Stimulated activated CD4-positive, alpha-beta T cell treated with anti-CD3 and anti-CD28 coated beads, Interleukin-2, amount 100 ng/mL, for 4 hours (primary cell): ENCODE data around the gene AAR2.

ENCODE experiments used
- DNase-seq: peaks from one replicate; pipeline ENCODE4 v3.0.0-alpha.2; 2020; ENCODE audit warnings: low read depth

AAR2 gene, protein sequence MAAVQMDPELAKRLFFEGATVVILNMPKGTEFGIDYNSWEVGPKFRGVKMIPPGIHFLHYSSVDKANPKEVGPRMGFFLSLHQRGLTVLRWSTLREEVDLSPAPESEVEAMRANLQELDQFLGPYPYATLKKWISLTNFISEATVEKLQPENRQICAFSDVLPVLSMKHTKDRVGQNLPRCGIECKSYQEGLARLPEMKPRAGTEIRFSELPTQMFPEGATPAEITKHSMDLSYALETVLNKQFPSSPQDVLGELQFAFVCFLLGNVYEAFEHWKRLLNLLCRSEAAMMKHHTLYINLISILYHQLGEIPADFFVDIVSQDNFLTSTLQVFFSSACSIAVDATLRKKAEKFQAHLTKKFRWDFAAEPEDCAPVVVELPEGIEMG

DNA sequence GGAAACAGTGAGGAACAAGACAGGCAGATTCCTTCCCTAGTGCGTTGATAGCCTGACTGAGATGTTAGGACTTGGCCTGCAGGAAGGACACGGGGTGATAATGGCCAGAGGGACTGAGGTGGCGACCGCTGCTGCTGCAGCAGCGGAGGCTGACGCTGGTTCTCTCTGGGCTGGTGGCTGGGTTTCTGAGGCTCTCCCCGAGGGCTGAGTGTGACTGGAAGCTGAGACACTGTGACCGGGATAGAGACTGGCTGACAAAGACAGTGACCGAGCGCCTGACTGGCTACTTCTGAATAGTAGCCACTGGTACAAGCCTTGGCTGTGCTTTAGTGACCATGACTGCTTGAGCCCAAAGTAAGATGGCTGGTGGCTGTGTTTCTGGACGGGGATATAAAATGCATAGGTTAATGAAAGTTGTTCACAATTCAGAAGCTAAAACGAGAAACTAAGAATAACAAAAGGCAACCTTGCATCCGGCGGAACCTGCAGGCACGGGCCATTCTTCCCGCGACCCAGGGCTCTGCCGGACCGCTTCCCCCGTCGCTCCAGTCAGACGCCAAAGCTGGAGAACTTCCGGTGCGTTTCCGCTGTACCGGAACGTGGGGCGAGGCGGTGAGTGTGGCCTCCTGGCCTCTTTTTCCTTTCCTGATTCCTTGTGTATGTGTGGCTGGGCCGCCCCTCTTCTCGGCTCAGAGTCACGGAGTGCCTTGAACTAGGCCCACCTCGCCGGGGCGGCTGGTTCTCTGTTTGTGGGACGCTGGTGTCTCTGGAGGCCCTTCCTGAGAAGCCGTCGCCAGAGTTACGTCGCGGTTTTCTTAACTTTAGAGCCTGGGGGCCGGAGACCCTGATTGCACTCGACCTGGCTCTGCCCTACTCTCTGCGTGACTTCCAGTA is at the start of gene AAR2:
TSS of gene AAR2 (plus strand) at position 587 of the 894 bp plus-strand sequence. CDS start 3,391 bp downstream, outside the sequence.
- peak; percentile 62 for DNase-seq

DNA sequence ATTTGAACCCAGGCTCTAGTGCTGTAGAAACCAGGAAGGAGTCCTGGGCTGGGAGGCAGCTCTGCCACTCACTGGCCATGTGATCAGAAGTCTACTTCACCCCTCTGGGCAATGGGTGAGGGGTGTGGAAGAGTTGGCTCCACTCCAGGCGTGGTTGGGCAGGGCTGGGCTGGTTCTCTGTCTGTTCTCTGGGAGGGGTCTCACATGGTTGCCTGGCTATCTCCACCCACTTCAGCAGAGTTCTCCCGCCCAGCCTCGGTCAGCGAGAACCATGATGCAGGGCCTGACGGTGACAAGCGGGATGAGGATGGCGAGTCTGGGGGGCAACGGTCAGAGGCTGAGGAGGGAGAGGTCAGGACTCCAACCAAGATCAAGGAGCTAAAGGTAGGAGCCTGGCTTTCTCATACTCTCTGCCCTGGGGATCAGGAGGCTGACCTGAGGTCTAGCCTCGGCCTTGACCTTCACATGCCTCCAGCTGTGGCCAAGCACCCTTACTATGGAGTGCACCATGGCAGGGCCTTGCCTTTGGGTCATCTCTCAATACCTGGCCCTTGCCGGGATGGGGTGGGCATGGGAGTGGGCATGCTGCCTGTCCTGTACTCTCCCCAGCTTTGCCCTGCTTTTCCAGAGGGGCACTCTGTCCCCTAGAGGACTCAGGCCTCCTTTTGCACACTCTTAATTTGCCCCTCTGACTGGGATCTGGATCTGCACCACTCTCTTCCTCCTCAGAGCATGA is 42.1 kb upstream of the AAR2 start:
- no peak for DNase-seq

DNA sequence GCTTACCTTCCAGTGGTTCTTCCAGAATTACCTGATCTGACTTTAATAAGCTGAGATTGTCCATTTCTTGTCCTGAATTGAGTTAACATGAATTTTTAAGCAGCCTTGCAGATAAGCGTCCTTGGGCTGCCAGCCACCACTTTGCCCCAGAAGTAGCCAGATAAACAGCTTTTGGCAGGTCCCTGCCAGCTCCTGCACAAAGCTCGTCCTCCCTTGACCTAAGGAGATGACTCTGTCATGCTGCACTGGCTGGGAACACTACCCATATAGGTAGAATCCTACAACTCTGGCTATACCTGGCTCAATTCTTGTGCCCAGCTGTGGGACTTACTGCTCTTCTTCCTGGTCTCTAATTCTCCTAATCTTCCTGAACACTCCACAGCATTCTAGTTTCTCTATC is 39.6 kb upstream of the AAR2 start:
- DNase-seq = no peak

DNA sequence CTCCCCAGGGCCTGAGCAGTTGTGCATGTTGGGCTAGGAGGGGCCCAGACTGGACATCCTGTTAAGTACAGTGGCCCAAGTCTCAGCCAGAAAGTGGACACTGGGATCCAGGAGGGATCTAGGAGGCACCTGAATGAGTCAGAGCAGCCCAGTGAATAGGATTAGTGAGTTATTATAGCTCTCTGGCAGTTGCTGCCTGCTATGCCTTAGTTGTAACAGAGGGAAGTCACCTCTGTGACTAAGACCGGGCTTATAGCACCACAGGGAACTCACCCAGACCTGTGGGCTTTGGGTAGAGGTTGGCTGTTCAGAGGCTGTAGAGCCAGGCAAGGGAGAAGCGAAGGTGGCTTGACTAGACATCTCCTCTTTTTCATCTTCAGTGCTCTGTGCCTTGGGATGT is 39.0 kb upstream of the AAR2 start:
- no peak for DNase-seq

DNA sequence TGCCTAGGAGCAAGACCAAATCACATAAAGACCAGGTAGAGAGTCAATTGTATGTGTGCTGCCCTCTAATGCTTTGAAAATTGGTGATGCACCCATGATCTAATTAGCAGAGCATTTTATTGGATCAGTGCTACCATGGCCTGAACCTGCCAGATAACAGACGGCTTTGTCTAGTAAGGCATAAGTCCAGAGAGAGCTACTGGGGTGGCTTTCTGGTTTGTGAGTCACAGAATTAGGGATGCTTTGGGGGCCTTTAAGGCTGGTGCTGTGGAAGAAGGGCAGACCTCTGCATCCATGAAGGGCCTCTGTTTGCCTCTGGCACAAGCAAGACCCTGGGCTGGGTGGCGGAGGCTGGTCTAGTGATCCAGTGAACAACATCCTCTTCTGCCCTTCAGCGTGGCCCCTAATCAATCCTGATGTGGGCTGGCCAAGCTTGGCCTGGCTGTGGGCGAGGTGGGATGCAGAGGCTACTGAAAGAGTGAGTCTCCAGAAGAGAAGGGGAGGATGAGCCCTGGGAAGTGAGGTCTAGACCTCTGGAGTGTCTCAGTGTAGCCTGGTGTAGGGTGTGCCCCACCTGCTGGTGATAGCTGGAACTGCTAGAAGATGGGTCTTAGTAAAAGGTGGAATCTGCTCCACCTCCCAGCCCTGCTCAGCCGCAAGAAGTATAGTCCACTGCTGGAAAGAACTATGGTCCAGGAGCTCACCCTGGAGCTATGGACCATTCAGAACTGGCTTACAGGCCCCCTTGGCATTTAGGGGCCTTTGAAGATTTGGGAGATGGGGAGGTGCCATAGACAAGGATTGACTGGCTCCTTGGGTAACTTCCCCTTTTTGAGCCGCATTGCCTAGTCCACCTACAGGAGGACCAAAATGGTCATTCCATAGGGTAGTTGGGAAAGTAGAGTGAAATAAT is 36.7 kb upstream of the AAR2 start:
- DNase-seq = peak; percentile 57

DNA sequence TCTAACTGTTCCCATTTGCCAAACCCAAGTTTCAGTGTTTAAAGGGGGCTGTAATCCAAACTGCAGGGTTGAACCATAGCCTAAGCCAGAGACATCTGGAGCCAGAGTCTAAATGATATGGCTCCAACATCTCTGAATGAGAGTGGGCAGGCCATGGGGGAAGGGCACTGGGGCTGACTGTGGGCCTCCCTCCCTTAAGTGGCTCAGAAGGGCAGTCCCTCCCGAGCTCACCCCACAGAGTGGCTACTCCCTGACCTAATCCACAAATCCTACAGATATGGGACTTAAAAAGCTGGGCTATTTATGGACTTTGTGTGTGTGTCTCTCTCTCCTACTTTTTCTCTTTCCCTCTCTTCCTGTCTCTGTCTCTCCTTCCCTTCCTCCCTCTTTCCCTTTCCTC is 35.8 kb upstream of the AAR2 start:
- DNase-seq = no peak

DNA sequence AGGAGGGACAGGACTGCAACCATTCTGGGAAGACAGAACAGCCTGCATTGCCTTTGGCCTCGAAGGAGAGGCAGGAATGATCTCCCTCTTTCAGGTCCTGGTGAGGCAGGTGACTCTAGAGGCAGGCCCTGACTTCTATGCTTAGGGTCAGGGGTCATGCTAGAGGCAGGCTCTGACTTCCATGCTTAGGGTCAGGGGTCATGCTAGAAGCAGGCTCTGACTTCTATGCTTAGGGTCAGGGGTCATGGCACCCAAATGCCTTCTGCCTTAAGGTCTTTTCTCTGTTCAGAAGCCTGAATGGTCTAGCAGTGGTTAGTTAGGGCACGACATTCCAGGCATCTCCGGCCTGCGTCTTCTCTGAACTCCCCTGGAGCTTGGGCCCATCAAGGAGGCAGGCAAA is 35.1 kb upstream of the AAR2 start:
- DNase-seq = no peak

DNA sequence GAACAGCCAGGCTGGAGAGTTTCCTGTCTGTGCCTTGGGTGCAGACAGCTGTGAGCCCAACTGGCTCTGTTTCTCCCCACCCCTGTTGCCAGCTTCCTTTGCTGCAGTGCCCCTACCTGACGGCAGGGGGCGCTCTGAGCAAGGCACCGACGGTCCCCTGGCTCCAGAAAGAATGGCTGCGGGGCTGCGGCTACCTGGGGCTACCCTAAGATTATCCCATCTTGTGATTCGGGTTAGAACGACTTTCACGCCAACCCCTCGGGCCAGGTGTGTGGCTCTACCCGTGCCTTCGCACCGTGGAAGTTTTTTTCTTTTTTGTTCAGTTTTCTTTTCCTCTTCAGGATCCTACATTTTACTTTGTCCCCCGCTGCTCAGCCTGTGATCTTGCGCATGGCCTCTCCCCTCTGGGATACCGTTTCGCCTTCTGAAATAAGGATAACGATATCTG is 33.4 kb upstream of the AAR2 start:
- peak; percentile 64 for DNase-seq

DNA sequence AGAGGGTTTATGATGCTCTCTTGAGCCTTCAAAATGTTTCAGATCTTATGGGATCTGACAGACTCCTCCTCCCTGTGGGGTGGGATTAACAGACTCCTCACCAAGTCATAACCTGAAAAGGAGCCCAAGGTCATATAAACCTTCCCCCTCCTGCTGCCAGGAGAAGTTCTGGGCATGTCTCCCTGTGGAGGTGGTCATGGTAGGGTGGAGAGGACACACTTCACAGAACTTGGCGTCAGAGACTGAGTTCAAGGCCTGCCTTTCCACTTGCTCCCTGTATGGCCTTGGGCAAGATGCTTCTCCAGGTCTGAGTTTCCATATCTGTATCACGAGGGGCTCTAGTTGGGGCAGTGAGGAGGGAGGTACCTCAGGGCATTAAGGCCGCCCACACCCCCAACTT is 32.4 kb upstream of the AAR2 start:
- no peak for DNase-seq

DNA sequence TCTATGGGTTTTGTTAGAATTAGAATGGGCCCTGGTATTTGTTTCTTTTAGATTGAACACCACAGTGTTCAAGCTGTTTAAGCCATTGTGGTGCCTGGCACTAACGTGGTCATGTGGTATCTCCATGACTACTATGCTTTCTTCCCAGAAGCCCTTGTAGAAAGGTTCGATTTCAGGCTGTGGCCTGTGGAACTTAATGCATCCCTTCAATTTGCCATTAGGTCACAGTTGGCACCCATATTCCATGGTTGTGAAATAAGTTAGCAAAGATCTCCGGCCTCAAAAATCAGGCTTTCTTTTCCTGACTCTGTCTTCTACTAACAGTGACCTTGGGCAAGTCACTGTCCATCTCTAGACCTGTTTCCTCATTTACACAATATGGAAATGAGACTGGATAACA is 31.3 kb upstream of the AAR2 start:
- DNase-seq = no peak

DNA sequence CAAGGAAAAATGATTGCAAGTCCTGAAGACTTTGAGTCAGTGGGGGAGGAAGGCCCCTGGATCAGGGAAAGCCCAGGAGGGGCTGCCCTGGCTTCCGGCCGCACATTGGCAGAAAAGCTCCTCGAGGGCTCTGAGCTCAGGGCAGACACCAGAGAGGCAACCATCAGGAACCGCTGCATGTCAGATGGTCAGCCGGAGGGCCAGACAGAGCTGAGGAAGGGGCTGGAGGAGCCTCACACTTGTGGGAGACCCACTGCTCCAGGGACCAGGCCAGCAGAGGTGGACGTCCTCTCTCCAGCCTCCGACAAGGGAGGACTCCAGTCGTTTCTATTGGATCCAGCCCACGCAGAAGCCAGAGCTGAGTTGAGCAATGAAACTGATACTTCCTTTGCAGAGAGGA is 30.2 kb upstream of the AAR2 start:
- no peak for DNase-seq

DNA sequence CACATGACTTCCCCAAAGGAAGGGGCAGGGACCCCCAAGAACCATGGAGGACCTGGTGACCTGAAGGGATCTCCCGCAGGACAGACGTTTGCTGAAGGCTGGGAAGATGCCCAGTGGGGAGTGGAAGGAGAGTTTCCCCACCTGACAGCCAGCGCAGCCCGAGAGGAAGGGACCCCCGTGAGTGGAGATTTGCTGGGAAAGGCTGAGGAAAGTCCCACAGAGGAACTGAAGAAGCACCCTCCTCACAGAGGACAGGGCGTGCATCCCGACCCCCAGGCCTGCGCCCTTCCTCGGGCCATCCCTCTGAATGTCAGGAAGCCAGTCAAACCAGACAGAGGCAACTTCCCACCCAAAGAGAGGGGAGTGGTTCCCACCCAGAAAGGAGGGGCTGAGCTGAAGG is 29.6 kb upstream of the AAR2 start:
- DNase-seq = no peak

DNA sequence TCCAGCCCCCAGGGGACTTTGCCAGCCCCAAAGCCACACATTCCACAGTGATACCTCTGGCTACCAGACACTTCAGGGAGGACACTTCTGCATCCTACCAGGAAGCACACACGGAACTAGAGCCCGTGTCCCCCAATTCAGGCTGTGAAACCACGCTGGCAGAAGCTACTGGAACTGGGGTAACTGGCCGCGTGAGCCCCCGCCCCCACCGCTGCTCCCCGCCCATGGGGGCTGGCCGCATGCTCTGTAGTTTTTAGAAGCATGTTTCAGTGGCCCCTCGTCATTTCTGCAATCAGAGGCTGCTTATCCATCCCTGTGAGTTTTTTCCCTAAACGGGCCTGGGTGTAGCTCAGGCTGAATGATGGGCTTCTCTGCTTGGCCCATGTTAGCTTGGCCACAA is 28.7 kb upstream of the AAR2 start:
- no peak for DNase-seq

DNA sequence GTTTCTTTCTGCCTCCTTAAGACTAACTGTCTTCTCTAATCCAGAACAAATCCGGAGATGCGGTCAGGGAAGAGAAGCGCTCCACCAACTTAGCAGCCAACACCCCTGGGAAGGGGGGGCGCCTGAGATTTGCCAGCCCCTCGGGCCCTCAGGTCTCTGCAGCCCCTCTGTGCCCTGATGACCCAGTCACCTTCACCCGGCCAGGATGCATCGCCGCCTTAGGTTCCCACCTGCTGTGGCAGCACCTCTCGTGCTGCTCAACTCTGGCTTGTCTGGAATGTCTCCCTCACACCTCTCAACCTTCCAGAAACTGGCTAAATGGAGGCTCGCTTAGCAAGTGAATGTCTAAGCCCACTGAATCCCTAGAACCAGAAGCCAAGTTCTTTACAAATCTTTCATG is 28.0 kb upstream of the AAR2 start:
- DNase-seq = no peak

DNA sequence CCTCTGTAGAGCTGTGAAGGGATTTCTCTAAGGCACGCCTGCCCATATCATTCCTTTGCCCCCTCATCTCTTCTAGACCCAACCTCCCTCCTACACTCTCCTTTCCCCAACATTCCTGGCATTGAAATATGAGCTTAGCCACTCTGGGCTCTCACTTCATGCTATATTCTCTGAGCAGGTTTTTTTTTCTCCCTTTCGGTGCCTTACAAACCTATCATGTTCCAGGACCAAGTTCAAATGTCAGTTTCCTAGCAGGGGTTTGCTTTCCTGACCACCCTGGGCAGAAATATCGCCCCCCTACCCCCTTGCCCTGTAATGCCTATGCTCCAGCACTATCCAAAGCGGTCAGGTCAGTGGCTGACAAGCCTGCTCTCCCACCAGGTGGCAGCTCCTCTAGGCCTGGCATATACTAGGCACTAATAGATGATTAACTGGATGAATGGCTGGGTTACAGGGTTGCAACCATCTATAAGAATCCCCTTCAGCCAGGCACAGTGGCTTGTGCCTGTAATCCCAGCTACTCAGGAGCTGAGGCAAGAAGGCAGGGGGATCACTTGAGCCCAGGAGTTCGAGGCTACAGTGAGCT is 25.7 kb upstream of the AAR2 start:
- DNase-seq = no peak

DNA sequence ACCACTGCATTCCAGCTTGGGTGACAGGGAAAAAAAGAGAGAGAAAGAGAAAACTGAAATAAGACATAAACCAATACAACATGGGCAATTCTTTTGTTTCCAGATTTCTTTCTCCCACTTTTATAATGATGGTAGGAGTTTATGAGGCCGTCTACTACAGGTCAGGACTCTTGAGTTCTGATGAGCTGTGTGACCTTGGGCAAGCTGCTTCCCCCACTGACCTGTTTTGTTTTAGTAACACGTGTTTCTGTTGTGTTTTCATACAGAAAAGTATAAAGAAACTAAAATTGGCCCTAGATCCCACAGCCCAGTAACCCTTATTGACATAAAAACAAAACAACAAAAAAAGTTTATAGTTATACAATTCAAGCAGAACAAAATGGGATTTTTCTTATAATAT is 22.9 kb upstream of the AAR2 start:
- no peak for DNase-seq

DNA sequence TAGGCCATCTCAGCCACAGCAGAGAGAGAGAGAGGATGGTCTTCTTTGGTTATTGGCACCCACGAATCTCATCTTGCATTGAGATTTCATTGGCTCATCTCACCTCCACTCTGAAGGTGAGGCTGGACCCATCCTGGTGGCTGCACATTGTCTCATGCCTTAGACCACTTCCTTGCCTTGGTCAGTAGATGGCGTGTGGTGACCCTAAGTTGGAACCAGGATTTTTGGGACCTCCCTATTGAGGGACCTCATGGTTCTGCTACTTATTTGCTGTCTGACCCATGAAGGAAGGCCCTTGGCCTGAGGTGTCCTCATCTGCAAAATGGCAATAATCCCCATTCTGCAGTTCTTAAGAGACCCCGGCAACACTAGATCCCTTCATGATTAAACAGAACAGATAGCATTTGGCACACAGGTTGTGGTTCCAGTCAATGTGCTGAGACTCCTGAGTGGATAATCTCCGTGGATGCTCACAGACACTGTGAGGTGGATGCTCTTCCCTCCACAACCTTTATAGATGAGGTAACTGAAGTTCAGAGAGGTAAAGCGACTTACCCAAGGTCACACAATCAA is 21.5 kb upstream of the AAR2 start:
- no peak for DNase-seq

DNA sequence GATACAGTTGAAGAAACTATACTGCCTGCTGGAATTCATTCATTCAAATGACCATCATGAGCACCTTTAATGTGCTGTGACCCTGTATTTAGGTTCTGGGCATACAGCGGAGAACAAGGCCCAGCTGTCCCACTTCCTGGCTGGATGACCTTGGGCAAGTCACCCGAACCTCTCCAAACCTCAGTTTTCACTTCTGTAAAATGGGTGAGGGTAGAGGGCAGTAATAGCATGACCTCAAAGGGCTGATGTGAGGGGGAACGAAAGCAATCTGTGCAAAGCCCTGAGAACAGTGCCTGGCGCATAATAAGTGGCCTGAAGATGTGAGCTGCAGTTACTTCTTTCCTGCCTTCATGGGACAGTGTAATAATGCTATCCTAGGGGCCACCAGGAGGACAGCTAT is 20.5 kb upstream of the AAR2 start:
- DNase-seq = no peak

DNA sequence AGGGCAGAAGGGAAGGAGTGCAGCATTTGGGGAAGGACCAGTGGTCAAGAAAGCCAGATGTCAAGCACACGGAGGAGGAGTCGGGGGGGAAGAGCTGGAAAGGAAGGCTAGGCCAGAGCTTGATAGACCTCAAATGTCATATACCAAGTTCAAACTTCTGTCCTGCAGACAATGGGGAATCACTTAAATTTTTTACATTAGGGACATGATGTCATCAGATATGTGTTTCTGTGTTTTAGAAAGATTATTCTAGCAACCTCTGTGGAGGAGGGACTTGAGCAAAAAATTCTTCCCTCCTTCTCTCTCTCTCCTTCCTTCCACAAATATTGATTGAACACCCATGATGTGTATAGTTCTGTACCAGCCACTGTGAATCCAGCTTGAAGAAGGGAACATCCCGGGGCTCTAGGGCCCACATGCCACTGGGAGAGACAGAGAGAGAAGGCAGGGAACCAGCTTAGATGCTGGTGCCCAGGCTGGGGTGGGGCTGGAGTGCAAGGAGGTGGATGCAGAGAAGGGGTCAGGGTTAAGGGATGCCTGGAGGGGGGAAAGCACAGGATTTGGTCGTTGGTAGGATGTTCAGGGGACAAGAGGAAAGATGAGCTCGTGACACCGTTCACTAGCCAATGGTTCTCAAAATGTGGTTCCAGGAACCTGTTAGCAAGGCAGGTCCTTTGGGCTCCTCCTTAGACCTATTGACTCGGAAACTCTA is 19.8 kb upstream of the AAR2 start:
- DNase-seq = no peak

DNA sequence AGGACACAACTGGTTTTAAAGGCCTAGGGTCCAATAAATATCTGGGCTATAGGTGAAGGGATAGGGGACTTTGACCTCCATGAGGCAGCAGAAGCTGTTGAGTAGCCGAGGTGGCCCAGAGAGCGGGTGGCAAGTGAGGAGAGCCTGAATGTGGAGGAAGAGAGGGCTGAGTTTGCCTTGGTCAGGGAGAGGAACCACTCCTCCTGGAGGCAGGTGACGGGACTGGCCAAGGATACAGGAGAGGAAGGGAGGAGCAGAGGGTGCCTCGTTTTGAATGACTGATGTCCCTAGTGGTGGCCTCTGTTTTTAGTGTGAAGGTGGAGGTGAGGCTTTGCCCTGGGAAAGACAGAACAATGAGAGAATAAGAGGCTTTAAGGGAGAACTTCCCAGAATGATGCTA is 19.1 kb upstream of the AAR2 start:
- no peak for DNase-seq
